ENCODE measurements around the gene CACNA2D1.

- TF ChIP-seq CTCF (conservative IDR thresholded peaks at IDR 0.05; ENCODE audit: low read depth, low read length) (no peak), EZH2 (IDR thresholded peaks at IDR 0.05; ENCODE audit: low read length, unreplicated experiment) (no peak), EZH2phosphoT487 (IDR thresholded peaks at IDR 0.05; ENCODE audit: borderline replicate concordance, low read length) (no peak)
These were observed 345.2 kb downstream of the CACNA2D1 start for GRCh38 chr7:82098414-82098813.

Measured in PC-3 (cell line).